ENCODE data around the gene HDHD2. TPM values are rescaled to one million over a fixed set of nuclear protein-coding genes. Genes with fewer than 3 reads are reported as not detected.
"Not testable (repeated sequence)": the region's sequence is repeated elsewhere in the genome, so short reads cannot be mapped to it uniquely, and the experiment has no call there.

The HDHD2 gene, protein sequence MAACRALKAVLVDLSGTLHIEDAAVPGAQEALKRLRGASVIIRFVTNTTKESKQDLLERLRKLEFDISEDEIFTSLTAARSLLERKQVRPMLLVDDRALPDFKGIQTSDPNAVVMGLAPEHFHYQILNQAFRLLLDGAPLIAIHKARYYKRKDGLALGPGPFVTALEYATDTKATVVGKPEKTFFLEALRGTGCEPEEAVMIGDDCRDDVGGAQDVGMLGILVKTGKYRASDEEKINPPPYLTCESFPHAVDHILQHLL
- total RNA-seq (28.7 TPM), polyA plus RNA-seq (28.7 TPM)

DNA sequence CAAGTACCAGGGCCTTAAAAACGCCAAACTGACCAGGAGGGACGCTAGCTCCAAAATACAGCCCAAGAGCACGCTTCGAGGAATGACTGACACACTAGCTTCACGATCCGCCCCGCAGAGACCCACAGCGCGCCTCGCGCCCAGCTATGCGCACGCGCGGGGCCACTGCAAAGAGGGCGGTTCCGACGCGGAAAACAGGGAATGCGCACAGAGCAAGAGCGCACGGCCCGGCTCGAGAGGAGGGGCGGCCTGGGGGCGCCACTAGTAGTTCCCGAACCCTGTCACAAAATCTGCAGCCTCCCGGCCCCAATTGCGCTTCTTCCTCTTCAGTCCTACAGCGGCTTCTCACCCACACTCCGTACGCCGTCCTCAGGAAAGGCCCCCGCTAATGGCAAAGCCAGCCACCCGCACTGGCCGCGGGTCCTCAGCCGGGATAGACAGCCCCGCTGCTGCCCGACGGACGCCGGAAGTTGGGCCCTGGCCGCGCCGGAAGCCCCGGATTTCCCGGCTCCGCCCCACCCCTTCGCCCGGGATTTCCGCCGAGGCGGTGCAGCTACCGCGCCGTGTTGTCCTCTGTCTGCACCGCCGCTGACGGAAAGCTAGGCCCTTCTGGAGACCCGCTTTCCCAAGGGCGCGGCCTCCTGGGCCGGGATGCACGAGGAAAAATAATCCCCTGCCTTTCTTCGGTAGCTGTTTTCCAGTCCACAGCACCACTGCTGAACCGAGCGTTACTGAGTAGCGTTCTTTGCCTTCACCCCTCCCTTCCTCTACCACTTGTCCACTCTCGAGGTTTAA is at the start of gene HDHD2:
HDHD2 (minus strand) TSS at position 472 of the 795 bp plus-strand sequence. CDS start 14,061 bp downstream, outside the sequence.
- under 1% methylated on average over 70 of the region's 70 CpGs for WGBS
- Histone ChIP-seq H3K36me3 (ENCODE audit: insufficient read depth) (peaks cover 2% of the 10 kb centered on the region), H3K27ac (ENCODE audit: low read depth) (peak within 1 kb of the TSS; percentile 87), H3K4me1 (ENCODE audit: insufficient read depth) (no peaks in the 10 kb centered on the region), H3K4me3 (ENCODE audit: low read depth, low read length) (peak within 1 kb of the TSS; percentile 75)
- DNase-seq (ENCODE audit: extremely low spot score): peak; percentile 40

DNA sequence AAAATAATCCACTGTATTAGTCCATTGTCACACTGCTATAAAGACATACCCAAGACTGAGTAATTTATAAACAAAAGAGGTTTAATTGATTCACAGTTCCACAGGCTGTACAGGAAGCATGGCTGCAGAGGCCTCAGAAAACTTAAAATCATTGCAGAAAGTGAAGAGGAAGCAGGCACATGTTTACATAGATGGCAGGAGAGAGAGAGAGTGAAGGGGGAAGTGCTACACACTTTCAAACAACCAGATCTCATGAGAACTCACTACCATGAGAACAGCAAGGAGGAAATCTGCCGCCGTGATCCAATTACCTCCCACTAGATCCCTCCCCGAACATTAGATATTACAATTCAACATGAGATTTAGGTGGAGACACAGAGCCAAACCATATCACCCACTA is 45.7 kb upstream of the HDHD2 start:
- H3K27ac ChIP-seq (ENCODE audit: low read depth); H3K4me3 ChIP-seq (ENCODE audit: low read depth, low read length); H3K4me1 ChIP-seq (ENCODE audit: insufficient read depth); DNase-seq (ENCODE audit: extremely low spot score); H3K36me3 ChIP-seq (ENCODE audit: insufficient read depth): not testable (repeated sequence)
- 46% methylated on average over 3 of the region's 3 CpGs for WGBS

DNA sequence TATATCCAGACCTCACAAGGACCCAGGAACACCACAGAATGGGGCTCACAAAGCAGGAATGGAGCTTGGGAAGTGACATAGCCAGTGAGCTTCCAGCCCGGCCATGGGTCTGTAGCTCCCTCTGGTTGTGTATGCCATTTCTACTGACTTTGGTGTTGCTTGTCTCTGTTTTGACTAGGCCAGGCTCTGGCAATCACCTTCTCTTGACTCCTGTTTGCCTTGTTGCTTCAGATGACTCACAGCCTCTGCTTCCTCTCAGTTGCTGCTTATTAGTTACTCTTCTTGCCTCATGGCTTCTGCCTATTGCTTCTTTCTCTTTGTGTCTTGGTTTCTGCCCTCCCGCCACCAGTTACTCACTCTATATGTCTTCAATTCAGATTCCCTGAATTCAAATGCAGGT is 41.7 kb upstream of the HDHD2 start:
- no peak for DNase-seq (ENCODE audit: extremely low spot score)
- H3K4me1 ChIP-seq (ENCODE audit: insufficient read depth): no peaks in the 10 kb centered on the region
- H3K36me3 ChIP-seq (ENCODE audit: insufficient read depth): no peaks in the 10 kb centered on the region
- no peak overlapping the region for H3K4me3 ChIP-seq (ENCODE audit: low read depth, low read length)
- WGBS: 88% methylated on average over 2 of the region's 2 CpGs
- no peak overlapping the region for H3K27ac ChIP-seq (ENCODE audit: low read depth)

DNA sequence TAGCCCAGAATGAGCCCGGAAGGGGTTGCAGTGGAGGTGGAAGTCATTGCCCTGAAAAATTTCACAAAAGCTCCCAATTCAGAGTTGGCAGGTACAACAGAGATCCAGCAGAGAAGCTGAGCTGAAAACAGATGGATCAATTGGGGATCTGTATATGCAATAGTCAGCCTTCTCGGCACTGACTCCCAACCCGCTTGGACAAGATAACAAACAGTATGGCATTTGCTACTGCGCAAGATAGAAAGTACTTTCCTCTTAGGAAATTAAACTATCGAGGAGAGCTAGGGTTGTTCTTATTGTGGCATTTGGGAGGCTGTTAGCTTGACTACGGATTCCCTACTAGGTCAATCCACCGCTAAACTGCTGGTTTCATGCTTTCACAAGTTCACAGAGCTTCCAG is 37.4 kb upstream of the HDHD2 start:
- 79% methylated on average over 7 of the region's 7 CpGs for WGBS
- no peaks in the 10 kb centered on the region for H3K36me3 ChIP-seq (ENCODE audit: insufficient read depth)
- DNase-seq (ENCODE audit: extremely low spot score): no peak
- no peak overlapping the region for H3K27ac ChIP-seq (ENCODE audit: low read depth)
- no peaks in the 10 kb centered on the region for H3K4me1 ChIP-seq (ENCODE audit: insufficient read depth)
- no peak overlapping the region for H3K4me3 ChIP-seq (ENCODE audit: low read depth, low read length)

DNA sequence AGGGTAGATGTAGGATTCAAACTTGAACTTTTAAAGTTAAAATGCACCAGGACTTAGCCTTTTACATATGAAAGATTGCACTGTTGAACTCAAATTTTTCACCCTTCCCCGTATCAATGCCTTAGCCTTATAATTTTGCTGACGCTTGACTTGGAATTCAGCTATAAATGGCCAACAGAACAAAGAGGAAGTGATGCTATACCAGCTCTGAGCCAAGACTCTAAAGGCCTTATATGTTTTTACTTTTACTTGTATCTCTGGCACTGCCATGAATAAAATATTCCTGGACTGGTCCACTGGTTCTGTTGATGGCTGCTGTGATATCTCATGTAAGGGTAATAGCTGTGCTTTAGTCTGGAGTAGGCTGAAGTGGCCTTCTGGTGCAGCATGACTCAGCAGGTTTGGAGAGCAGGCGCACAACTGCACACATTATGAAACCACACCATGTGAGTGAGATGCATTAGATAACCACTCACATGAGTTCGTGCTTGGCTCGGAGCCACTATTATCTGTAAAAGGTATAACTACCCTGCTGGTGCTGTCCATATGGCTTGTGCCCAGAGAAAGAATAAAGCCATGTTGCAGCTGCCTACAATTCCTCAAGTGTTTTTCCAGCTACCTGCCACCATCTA is 34.2 kb upstream of the HDHD2 start:
- Histone ChIP-seq H3K4me1 (ENCODE audit: insufficient read depth) (no peaks in the 10 kb centered on the region), H3K27ac (ENCODE audit: low read depth) (no peak overlapping the region), H3K36me3 (ENCODE audit: insufficient read depth) (no peaks in the 10 kb centered on the region), H3K4me3 (ENCODE audit: low read depth, low read length) (no peak overlapping the region)
- no peak for DNase-seq (ENCODE audit: extremely low spot score)
- 83% methylated on average over 5 of the region's 5 CpGs for WGBS

DNA sequence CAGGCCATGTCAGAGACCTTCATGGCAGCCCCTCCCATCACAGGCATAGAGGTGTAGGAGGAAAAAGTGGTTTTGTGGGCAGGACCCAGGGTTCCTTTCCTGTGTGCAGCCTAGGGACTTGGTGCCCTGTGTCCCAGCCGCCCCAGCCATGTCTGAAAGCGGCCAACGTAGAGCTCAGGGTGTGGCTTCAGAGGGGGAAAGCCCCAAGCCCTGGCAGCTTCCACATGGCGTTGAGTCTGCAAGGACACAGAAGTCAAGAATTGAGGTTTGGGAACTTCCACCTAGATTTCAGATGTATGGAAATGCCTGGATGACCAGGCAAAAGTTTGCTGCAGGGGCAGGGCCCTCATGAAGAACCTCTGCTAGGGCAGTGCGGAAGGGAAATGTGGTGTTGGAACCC is 31.9 kb upstream of the HDHD2 start:
- H3K27ac ChIP-seq (ENCODE audit: low read depth); H3K4me1 ChIP-seq (ENCODE audit: insufficient read depth); H3K4me3 ChIP-seq (ENCODE audit: low read depth, low read length); DNase-seq (ENCODE audit: extremely low spot score); H3K36me3 ChIP-seq (ENCODE audit: insufficient read depth): not testable (repeated sequence)
- WGBS: 91% methylated on average over 5 of the region's 5 CpGs

DNA sequence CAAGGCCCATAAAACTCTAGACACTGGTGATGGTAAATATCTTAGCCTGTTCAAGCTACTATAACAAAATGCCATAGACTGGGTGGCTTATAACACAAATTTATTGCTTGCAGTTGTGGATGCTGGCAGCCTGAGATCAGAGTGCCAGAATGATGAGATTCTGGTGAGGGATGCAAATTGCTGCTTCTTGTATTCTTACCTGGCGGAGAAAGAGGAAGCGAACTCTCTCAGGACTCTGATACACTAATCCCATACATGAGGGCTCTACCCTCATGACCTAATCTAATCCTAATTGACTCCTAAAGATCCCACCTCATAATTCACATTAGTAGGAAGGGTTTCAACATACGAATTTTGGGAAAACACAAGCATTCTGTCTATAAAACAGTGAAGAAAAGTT is 30.5 kb upstream of the HDHD2 start:
- 70% methylated on average over 3 of the region's 3 CpGs for WGBS
- no peaks in the 10 kb centered on the region for H3K36me3 ChIP-seq (ENCODE audit: insufficient read depth)
- H3K4me1 ChIP-seq (ENCODE audit: insufficient read depth): no peaks in the 10 kb centered on the region
- H3K4me3 ChIP-seq (ENCODE audit: low read depth, low read length): no peak overlapping the region
- no peak overlapping the region for H3K27ac ChIP-seq (ENCODE audit: low read depth)
- DNase-seq (ENCODE audit: extremely low spot score): no peak

DNA sequence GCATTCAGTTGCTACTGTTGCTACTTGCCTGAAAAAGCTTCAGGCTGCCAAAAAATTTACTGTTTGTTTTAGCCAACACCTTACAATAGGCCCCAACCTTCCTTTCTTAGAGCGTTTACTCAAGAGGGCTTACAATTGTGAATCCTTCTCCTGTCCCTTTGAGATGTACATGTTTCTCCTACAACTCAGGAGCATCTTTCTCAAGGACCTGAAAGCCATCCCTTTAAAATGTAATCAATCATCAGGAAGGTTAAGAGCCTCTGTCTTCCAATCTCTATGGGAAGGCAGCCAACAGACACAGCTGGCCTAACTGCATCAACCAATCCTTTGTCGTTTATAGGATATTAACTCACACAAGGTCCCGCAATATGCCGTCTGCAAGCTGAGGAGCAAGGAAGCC is 29.2 kb upstream of the HDHD2 start:
- H3K36me3 ChIP-seq (ENCODE audit: insufficient read depth): no peaks in the 10 kb centered on the region
- DNase-seq (ENCODE audit: extremely low spot score): no peak
- WGBS: 27% methylated on average over 4 of the region's 4 CpGs

DNA sequence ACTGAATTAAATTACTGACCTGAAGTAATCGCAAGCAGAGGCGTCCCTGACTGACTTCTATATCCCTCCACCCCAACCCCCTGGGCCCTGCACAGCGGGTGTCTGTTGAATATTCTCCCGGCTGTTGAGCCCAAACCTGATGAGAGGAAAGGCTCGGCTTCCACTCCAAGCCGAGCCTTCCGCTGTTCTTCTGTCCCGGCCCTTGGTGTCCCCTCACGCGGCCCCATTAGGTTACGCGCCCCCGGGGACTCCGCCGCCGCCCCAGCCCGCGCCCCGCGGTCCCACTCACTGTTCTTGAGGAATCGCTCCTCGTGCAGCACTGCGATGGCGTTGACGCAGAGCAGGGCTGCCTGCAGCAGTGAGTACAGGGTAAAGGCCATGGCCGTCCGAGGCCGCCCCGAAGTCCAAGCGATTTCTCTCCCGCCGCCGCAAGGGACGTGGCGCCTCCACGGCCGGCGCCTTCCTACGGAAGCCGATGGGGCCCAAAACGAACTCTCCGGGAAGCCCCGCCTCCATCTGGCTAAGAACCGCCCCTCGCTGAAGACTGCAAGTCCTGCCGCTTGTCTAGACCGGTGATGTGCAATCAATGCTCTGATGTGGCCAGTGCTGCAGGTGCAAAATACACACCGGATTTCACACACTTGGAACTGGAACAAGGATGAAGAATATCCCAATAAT is 25.7 kb upstream of the HDHD2 start, which contains the start of gene IER3IP1:
IER3IP1 (minus strand) TSS at position 467 of the 678 bp plus-strand sequence; CDS start at position 380, 87 bp downstream.
- WGBS: under 1% methylated on average over 48 of the region's 48 CpGs
- peak; percentile 73 for DNase-seq (ENCODE audit: extremely low spot score)
- H3K4me3 ChIP-seq (ENCODE audit: low read depth, low read length): peak within 1 kb of the TSS; percentile 95
- peak within 1 kb of the TSS; percentile 59 for H3K27ac ChIP-seq (ENCODE audit: low read depth)
- no peaks in the 10 kb centered on the region for H3K4me1 ChIP-seq (ENCODE audit: insufficient read depth)
- H3K36me3 ChIP-seq (ENCODE audit: insufficient read depth): no peaks in the 10 kb centered on the region

More for the DNA sequence above, 29.2 kb upstream of the HDHD2 start:
- Histone ChIP-seq H3K27ac (ENCODE audit: low read depth) (no peak overlapping the region), H3K4me1 (ENCODE audit: insufficient read depth) (no peaks in the 10 kb centered on the region), H3K4me3 (ENCODE audit: low read depth, low read length) (no peak overlapping the region)

DNA sequence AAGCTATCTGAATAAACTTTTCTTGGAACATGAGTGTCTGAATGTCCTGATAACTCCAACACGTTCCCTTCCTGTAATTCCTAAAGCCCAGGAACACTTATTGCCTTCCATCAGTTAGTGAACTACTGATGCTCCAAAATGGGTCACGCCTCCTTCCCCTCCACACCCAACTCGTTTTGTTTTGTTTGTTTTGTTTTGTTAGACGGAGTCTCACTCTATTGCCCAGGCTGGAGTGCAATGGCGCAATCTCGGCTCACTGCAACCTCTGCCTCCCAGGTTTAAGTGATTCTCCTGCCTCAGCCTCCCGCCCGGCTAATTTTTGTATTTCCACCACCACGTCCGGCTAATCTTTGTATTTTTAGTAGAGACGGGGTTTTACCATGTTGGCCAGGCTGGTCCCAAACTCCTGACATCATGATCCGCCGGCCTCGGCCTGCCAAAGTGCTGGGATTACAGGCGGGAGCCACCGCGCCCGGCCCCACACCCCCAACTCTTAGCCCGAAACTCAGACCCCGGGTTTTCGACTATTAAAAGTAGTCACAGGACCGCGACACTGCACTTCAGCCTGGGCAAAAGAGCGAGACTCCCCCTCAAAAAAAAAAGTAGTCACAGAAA is 25.1 kb upstream of the HDHD2 start:
- Histone ChIP-seq H3K36me3 (ENCODE audit: insufficient read depth) (no peaks in the 10 kb centered on the region), H3K4me1 (ENCODE audit: insufficient read depth) (no peaks in the 10 kb centered on the region), H3K27ac (ENCODE audit: low read depth) (peak overlapping the region; percentile 59), H3K4me3 (ENCODE audit: low read depth, low read length) (peak overlapping the region; percentile 95)
- no peak for DNase-seq (ENCODE audit: extremely low spot score)
- 1% methylated on average over 24 of the region's 24 CpGs for WGBS

DNA sequence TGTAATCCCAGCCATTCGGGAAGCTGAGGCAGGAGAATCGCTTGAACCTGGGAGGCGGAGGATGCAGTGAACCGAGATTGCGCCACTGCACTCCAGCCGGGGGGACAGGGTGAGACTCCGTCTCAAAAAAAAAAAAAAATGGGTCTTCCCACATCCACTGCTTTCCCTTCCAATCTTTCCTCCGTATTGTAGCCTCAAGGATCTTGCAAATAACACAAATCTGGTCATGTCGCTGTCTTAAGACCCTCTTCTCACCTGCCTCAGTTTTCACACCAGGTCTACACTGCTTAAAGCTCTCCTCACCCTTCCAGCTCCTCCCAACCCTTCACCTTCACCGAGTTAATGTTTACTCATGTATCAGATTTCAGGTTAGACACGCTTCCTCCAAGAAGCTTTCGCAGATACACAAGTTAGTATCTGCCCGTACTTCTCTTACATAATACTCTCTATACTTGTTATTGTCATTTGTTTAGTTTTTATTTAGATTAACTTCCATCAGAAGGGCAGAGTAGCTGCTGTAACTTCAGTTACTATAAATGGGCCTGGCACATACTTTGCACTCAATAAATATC is 24.3 kb upstream of the HDHD2 start:
- DNase-seq (ENCODE audit: extremely low spot score): no peak
- Histone ChIP-seq H3K4me1 (ENCODE audit: insufficient read depth) (no peaks in the 10 kb centered on the region), H3K4me3 (ENCODE audit: low read depth, low read length) (peak overlapping the region; percentile 95), H3K36me3 (ENCODE audit: insufficient read depth) (no peaks in the 10 kb centered on the region), H3K27ac (ENCODE audit: low read depth) (no peak overlapping the region)
- whole genome bisulfite sequencing: 69% methylated on average over 13 of the region's 13 CpGs

DNA sequence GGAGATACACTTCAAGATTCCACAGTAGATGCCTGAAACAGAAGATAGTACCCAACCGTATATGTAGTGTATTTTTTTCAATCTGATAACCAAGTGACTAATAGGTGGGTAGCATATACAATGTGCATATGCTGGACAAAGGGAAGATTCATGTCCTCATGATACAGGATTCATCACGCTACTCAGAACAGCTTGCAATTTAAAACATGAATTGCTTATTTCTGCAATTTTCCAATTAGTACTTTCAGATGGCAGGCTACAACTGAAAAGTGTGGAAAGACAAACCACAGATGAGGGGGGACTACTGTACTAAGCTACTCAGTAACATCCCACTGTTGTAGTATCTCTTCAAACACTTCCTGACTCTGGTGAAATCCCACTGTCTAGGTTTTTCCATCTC is 22.2 kb upstream of the HDHD2 start:
- Histone ChIP-seq H3K4me3 (ENCODE audit: low read depth, low read length) (no peak overlapping the region), H3K4me1 (ENCODE audit: insufficient read depth) (no peaks in the 10 kb centered on the region), H3K27ac (ENCODE audit: low read depth) (no peak overlapping the region), H3K36me3 (ENCODE audit: insufficient read depth) (no peaks in the 10 kb centered on the region)
- 64% methylated on average over 2 of the region's 2 CpGs for WGBS
- no peak for DNase-seq (ENCODE audit: extremely low spot score)

DNA sequence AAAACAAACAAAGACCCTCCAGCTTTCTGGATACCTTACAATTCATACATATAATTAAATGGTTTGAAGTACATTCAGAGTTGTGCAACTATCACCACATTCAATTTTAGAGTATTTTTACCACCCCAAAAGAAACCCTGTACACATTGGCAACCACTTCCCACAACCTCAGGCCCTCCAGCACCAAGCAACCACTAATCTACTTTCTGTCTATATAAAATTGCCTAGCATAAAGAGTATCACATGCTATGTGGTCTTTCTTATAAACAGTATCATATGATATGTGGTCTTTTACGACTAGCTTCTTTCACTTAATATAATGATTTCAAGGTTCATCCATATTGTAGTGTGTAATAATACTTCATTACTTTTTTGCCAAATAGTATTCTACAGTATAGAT is 18.6 kb upstream of the HDHD2 start:
- H3K27ac ChIP-seq (ENCODE audit: low read depth): no peak overlapping the region
- DNase-seq (ENCODE audit: extremely low spot score): no peak
- no peaks in the 10 kb centered on the region for H3K36me3 ChIP-seq (ENCODE audit: insufficient read depth)
- H3K4me1 ChIP-seq (ENCODE audit: insufficient read depth): no peaks in the 10 kb centered on the region
- 59% methylated on average over 1 of the region's 1 CpG for WGBS
- no peak overlapping the region for H3K4me3 ChIP-seq (ENCODE audit: low read depth, low read length)
